GM12878 (cell line): ENCODE results near the gene EPS8. TPM values are rescaled to one million over a fixed set of nuclear protein-coding genes. Genes with fewer than 3 reads are reported as not detected.

Experiments used
- ATAC-seq: fragments of 200-7000 bp; cut with Tn5 transposase; 3 replicates; pipeline ENCODE4 v1.9.1; 2020; ENCODE audit warnings: mild to moderate bottlenecking, moderate library complexity
- BruUV-seq: library from RNA; stranded (reverse); fragments of 400-500 nt; replicated peaks from 2 replicates; lab custom pipeline; 2021; lab: Mats Ljungman, UMichigan
- CTCF ChIA-PET: fragments of 300-600 bp; sonication (Branson Sonifier 250); formaldehyde crosslinking; extraction: SDS; loops from one replicate; lab custom pipeline; 2021; ENCODE audit warnings: inconsistent platforms; lab: Yijun Ruan, JAX
- POLR2A ChIA-PET: fragments of 350-600 bp; formaldehyde crosslinking; extraction: SDS; loops from one replicate; lab custom pipeline; 2021; ENCODE audit warnings: inconsistent platforms; lab: Charles Lee
- RAD21 ChIA-PET: fragments of 300-600 bp; sonication (Branson Sonifier 250); formaldehyde crosslinking; loops from one replicate; lab custom pipeline; 2023; ENCODE audit warnings: antibody characterized with exemption; ENCODE audit not compliant: unreplicated experiment; lab: Charles Lee
- SMC1A ChIA-PET: fragments of 300-600 bp; sonication (Branson Sonifier 250); formaldehyde crosslinking; loops from one replicate; lab custom pipeline; 2023; ENCODE audit not compliant: unreplicated experiment, uncharacterized antibody; lab: Charles Lee
- DNase-seq: peaks from one replicate; pipeline ENCODE4 v3.0.0-alpha.2; 2011; ENCODE audit warnings: low read depth, low spot score
- FAIRE-seq: peaks from 3 replicates; lab custom pipeline; 2011; peaks lifted over from hg19 to GRCh38; lab: Jason Lieb, UNC
- H2AFZ ChIP-seq: 2 replicates; pipeline ENCODE4 v1.6.0; 2011; ENCODE audit warnings: low read depth, low read length, control low read depth; ENCODE audit not compliant: control insufficient read depth
- H3K27ac ChIP-seq: 2 replicates; pipeline ENCODE4 v1.5.1; 2011; ENCODE audit warnings: control low read depth; ENCODE audit not compliant: control insufficient read depth, insufficient read depth
- H3K27me3 ChIP-seq, 2 experiments: replicated peaks in 1 of 2; 2 replicates each; pipeline versions ENCODE4 v1.6.0 to v1.6.1; 2011; ENCODE audit warnings: low read length in 1 of 2; ENCODE audit not compliant: control insufficient read depth in 2 of 2, insufficient read depth in 2 of 2
- H3K36me3 ChIP-seq, 2 experiments: 2 replicates each; pipeline ENCODE4 v1.5.1; 2011; ENCODE audit warnings: low read length in 1 of 2; ENCODE audit not compliant: control insufficient read depth in 2 of 2, insufficient read depth in 2 of 2
- H3K4me1 ChIP-seq: 2 replicates; pipeline ENCODE4 v1.6.1; 2011; ENCODE audit warnings: mild to moderate bottlenecking, low read length, moderate library complexity, mixed read lengths; ENCODE audit not compliant: control insufficient read depth, insufficient read depth
- H3K4me2 ChIP-seq: 2 replicates; pipeline ENCODE4 v1.6.0; 2011; ENCODE audit warnings: control low read depth; ENCODE audit not compliant: control insufficient read depth, insufficient read depth
- H3K4me3 ChIP-seq: fragments of 200-600 bp; sonication (generic); 2 replicates; pipeline ENCODE4 v1.5.1; 2016
- H3K79me2 ChIP-seq: 2 replicates; pipeline ENCODE4 v1.6.0; 2011; ENCODE audit warnings: low read length; ENCODE audit not compliant: control insufficient read depth, insufficient read depth
- H3K9ac ChIP-seq: 2 replicates; pipeline ENCODE4 v1.8.0; 2011; ENCODE audit warnings: low read length, control low read depth, mixed read lengths; ENCODE audit not compliant: control insufficient read depth, insufficient read depth
- H3K9me3 ChIP-seq: replicated peaks from 3 replicates; pipeline ENCODE4 v1.5.1; 2011; ENCODE audit warnings: mild to moderate bottlenecking, low read length; ENCODE audit not compliant: control insufficient read depth, insufficient read depth
- H4K20me1 ChIP-seq: 2 replicates; pipeline ENCODE4 v1.6.0; 2011; ENCODE audit not compliant: control insufficient read depth, insufficient read depth
- MAX ChIP-seq: IDR thresholded peaks from 2 replicates; pipeline ENCODE4 v1.6.1; 2012; ENCODE audit warnings: low read depth, low read length, improper control_type of control experiment
- POLR2AphosphoS2 ChIP-seq: IDR thresholded peaks from 2 replicates; pipeline ENCODE4 v1.6.1; 2011; ENCODE audit warnings: low read depth, mild to moderate bottlenecking, low read length, improper control_type of control experiment, moderate library complexity
- STAT1 ChIP-seq: fragments of 450-650 bp; conservative IDR thresholded peaks from 2 replicates; pipeline ENCODE4 v1.6.1; 2014; ENCODE audit warnings: antibody characterized with exemption, mild to moderate bottlenecking
- WGBS: methylation state at CpG from one replicate; pipeline ENCODE4 v1.1.6; 2016; ENCODE audit warnings: low lambda C conversion rate; ENCODE audit not compliant: insufficient replicate concordance, insufficient coverage; ENCODE audit errors: missing lambda C conversion rate; 5-methylcytosine and 5-hydroxymethylcytosine counted together
- in situ Hi-C: fragments of 300-500 bp; cut with MboI; formaldehyde crosslinking; loops from 9 replicates; pipeline ENCODE4 v1.14.3; 2018; ENCODE audit warnings: mixed read lengths
- intact Hi-C: fragments of 100-400 bp; cut with micrococcal nuclease; formaldehyde crosslinking; loops from one replicate; pipeline ENCODE4 v1.14.2; 2022; ENCODE audit not compliant: unreplicated experiment
- polyA plus RNA-seq, 11 experiments: library from polyadenylated mRNA; depleted of rRNA in 4 of 11; unstranded in 6 of 11; stranded (reverse) in 5 of 11; fragments of >200 nt; fragmentation: Nextera tagmentation in 4 of 11; fragmentation: Illumina TruSeq in 1 of 11; extraction: Ambion mirVana in 4 of 11; extraction: Trizol in 1 of 11; gene quantifications; 1 replicate in 1 of 11; 2 replicates in 10 of 11; pipeline versions ENCODE4 v1.2.1 to v1.2.3, GENCODE V29; 2011 to 2016; ENCODE audit warnings: inconsistent platforms in 2 of 11, missing spikeins in 2 of 11, low read depth in 1 of 11
- total RNA-seq, 4 experiments: library from RNA; depleted of rRNA in 3 of 4; stranded (reverse); fragments of >200 nt in 3 of 4; fragmentation: Illumina TruSeq in 1 of 4; extraction: Trizol in 1 of 4; gene quantifications; 2 replicates each; pipeline versions ENCODE4 v1.2.1 to v1.2.3, GENCODE V29; 2013 to 2021
- TF ChIP-seq, protein P1 (sequence below): IDR thresholded peaks from 2 replicates; pipeline ENCODE4 v1.6.1; 2012; ENCODE audit warnings: mild to moderate bottlenecking, low read depth, low read length
- TF ChIP-seq, protein P2 (sequence below): fragments of 450-650 bp; IDR thresholded peaks from 2 replicates; pipeline ENCODE4 v1.6.1; 2016; ENCODE audit warnings: mild to moderate bottlenecking

The EPS8 gene
- total and polyA plus RNA-seq, 10 of the 15 experiments (the other 5 are each of a cell fraction or from before 2014, with no cell fraction given), result 1.3 to 127 (median 3.4) TPM

DNA sequence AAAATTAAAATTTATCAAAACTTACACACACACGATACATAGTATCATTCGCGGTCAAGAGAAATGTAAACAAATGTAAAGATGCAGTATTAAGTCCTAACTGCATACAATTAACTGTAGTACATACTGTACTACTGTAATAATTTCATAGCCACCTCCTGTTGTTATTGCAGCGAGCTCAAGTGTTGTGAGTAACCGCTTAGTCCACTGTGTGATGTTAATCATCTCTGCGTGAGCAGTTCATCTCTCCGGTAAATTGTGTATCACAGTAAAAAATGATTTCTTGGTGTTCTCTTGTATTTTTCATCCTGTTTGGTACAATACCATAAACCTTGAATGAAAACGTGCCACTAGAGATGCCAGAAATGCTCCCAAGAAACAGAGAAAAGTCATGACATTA, 6.5 kb downstream of the EPS8 start:
- no peaks in the 10 kb centered on the region for H3K9me3 ChIP-seq
- H3K4me1 ChIP-seq, result no peaks in the 10 kb centered on the region
- intact Hi-C loops (loop anchor here (10.0 kb wide), 2 partner anchors 828 to 1388 kb away; no protein-coding TSS in a partner anchor), in situ Hi-C loops (no loop called here)
- no peak overlapping the region for H3K4me2 ChIP-seq
- CTCF ChIA-PET, result no interaction called here
- SMC1A ChIA-PET, result no interaction called here
- FAIRE-seq (no peak), DNase-seq (no peak), ATAC-seq (no peak)
- no peak overlapping the region for H3K27ac ChIP-seq
- H4K20me1 ChIP-seq, result no peaks in the 10 kb centered on the region
- H3K79me2 ChIP-seq, result no peaks in the 10 kb centered on the region
- H3K27me3 ChIP-seq, result peaks cover 0 to 2% of the 10 kb centered on the region in 2 experiments; a peak in 1 of 4 replicates
- RAD21 ChIA-PET, result interaction anchor here (1.0 kb wide), 1 partner anchor 73 kb away, joined by 3 read pairs; no protein-coding TSS in a partner anchor
- no peaks in the 10 kb centered on the region for H3K36me3 ChIP-seq
- TF ChIP-seq MAX (no peak), POLR2AphosphoS2 (no peak), STAT1 (no peak)
- TF ChIP-seq, protein P1, sequence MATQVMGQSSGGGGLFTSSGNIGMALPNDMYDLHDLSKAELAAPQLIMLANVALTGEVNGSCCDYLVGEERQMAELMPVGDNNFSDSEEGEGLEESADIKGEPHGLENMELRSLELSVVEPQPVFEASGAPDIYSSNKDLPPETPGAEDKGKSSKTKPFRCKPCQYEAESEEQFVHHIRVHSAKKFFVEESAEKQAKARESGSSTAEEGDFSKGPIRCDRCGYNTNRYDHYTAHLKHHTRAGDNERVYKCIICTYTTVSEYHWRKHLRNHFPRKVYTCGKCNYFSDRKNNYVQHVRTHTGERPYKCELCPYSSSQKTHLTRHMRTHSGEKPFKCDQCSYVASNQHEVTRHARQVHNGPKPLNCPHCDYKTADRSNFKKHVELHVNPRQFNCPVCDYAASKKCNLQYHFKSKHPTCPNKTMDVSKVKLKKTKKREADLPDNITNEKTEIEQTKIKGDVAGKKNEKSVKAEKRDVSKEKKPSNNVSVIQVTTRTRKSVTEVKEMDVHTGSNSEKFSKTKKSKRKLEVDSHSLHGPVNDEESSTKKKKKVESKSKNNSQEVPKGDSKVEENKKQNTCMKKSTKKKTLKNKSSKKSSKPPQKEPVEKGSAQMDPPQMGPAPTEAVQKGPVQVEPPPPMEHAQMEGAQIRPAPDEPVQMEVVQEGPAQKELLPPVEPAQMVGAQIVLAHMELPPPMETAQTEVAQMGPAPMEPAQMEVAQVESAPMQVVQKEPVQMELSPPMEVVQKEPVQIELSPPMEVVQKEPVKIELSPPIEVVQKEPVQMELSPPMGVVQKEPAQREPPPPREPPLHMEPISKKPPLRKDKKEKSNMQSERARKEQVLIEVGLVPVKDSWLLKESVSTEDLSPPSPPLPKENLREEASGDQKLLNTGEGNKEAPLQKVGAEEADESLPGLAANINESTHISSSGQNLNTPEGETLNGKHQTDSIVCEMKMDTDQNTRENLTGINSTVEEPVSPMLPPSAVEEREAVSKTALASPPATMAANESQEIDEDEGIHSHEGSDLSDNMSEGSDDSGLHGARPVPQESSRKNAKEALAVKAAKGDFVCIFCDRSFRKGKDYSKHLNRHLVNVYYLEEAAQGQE, result no peak
- TF ChIP-seq, protein P2, sequence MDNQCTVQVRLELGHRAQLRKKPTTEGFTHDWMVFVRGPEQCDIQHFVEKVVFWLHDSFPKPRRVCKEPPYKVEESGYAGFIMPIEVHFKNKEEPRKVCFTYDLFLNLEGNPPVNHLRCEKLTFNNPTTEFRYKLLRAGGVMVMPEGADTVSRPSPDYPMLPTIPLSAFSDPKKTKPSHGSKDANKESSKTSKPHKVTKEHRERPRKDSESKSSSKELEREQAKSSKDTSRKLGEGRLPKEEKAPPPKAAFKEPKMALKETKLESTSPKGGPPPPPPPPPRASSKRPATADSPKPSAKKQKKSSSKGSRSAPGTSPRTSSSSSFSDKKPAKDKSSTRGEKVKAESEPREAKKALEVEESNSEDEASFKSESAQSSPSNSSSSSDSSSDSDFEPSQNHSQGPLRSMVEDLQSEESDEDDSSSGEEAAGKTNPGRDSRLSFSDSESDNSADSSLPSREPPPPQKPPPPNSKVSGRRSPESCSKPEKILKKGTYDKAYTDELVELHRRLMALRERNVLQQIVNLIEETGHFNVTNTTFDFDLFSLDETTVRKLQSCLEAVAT, result peak; percentile 83
- WGBS, result 92% methylated on average over 8 of the region's 8 CpGs
- no peak overlapping the region for H2AFZ ChIP-seq
- BruUV-seq, result no TSS peak
- H3K4me3 ChIP-seq, result no peak overlapping the region
- POLR2A ChIA-PET, result no interaction called here
- no peak overlapping the region for H3K9ac ChIP-seq
